Measurements from ENCODE around the gene GPR101.

- TF ChIP-seq POLR2A (IDR thresholded peaks at IDR 0.05) (no peak), CTCF (IDR thresholded peaks at IDR 0.05) (peak; percentile 54 to 76 (median 68)), EP300 (IDR thresholded peaks at IDR 0.05) (no peak), POLR2AphosphoS5 (IDR thresholded peaks at IDR 0.05) (no peak)
Observed at GRCh38 chrX:137051978-137052642, 18.3 kb upstream of the GPR101 start.

Measured in upper lobe of left lung (tissue), 4 donors.